Hepatocyte (in vitro differentiated cells): ENCODE results near the gene PRPS1.

Experiments
- CTCF ChIP-seq: fragments of 200-600 bp; sonication (generic); IDR thresholded peaks from 2 replicates; pipeline ENCODE4 v1.5.1; 2016; ENCODE audit warnings: antibody characterized with exemption, mild to moderate bottlenecking; ENCODE audit not compliant: poor library complexity
- EZH2phosphoT487 ChIP-seq: fragments of 200-600 bp; sonication (generic); IDR thresholded peaks from one replicate; pipeline ENCODE4 v1.6.1; 2018; ENCODE audit warnings: antibody characterized with exemption, mild to moderate bottlenecking, low read depth, moderate library complexity; ENCODE audit not compliant: unreplicated experiment, severe bottlenecking

- no peak for TF ChIP-seq CTCF
- TF ChIP-seq EZH2phosphoT487, result no peak
Observed at GRCh38 chrX:107601326-107601725, 27.0 kb upstream of the PRPS1 start.
